IMR-90 (cell line): ENCODE data around the gene BCKDK. TPM values are rescaled to one million over a fixed set of nuclear protein-coding genes. Genes with fewer than 3 reads are reported as not detected.

Experiments used
- ATAC-seq: fragments of 200-7000 bp; cut with Tn5 transposase; 2 replicates; pipeline ENCODE4 v1.9.1; 2020; ENCODE audit warnings: low read depth, mild to moderate bottlenecking, moderate library complexity
- BruUV-seq: library from RNA; stranded (reverse); fragments of 400-500 nt; replicated peaks from 2 replicates; lab custom pipeline; 2021; lab: Mats Ljungman, UMichigan
- CTCF ChIA-PET: fragments of 300-600 bp; formaldehyde crosslinking; extraction: SDS; loops from one replicate; lab custom pipeline; 2021; ENCODE audit warnings: antibody characterized with exemption; lab: Yijun Ruan, JAX
- POLR2A ChIA-PET: fragments of 300-600 bp; sonication (Branson Sonifier 250); formaldehyde crosslinking; loops from one replicate; lab custom pipeline; 2022; ENCODE audit warnings: antibody characterized with exemption; ENCODE audit not compliant: unreplicated experiment; lab: Charles Lee
- DNase-seq: peaks from one replicate; pipeline ENCODE4 v3.0.0; 2013
- H2AFZ ChIP-seq: replicated peaks from 2 replicates; pipeline ENCODE3; 2013; ENCODE audit warnings: low read length, mild to moderate bottlenecking; ENCODE audit not compliant: poor library complexity
- H2AK5ac ChIP-seq: 2 replicates; pipeline ENCODE4 v1.6.1; 2013; ENCODE audit warnings: low read depth, low read length, inconsistent platforms
- H2AK9ac ChIP-seq: replicated peaks from 2 replicates; pipeline ENCODE3; 2013; ENCODE audit warnings: mild to moderate bottlenecking, low read depth, low read length, moderate library complexity; ENCODE audit not compliant: poor library complexity
- H2BK120ac ChIP-seq: 2 replicates; pipeline ENCODE4 v1.6.1; 2013; ENCODE audit warnings: low read depth, low read length, inconsistent platforms
- H2BK15ac ChIP-seq: 3 replicates; pipeline ENCODE4 v1.6.1; 2013; ENCODE audit warnings: low read depth, low read length, inconsistent platforms
- H2BK20ac ChIP-seq: 2 replicates; pipeline ENCODE4 v1.6.1; 2013; ENCODE audit warnings: low read depth, mild to moderate bottlenecking, inconsistent platforms, low read length, moderate library complexity
- H2BK5ac ChIP-seq: 2 replicates; pipeline ENCODE4 v1.6.1; 2013; ENCODE audit warnings: mild to moderate bottlenecking, low read depth, low read length, inconsistent platforms; ENCODE audit not compliant: poor library complexity, severe bottlenecking
- H3K14ac ChIP-seq: replicated peaks from 2 replicates; pipeline ENCODE4 v1.6.1; 2013; ENCODE audit warnings: low read depth, low read length, inconsistent platforms
- H3K18ac ChIP-seq: 2 replicates; pipeline ENCODE4 v1.6.1; 2013; ENCODE audit warnings: low read depth, low read length, control low read depth
- H3K23ac ChIP-seq: 2 replicates; pipeline ENCODE4 v1.6.1; 2013; ENCODE audit warnings: low read depth, low read length, inconsistent platforms
- H3K27ac ChIP-seq: 2 replicates; pipeline ENCODE4 v1.5.1; 2013; ENCODE audit warnings: mild to moderate bottlenecking, control low read depth, low read length; ENCODE audit not compliant: insufficient read depth
- H3K27me3 ChIP-seq: 2 replicates; pipeline ENCODE4 v1.6.1; 2013; ENCODE audit warnings: low read length; ENCODE audit not compliant: control insufficient read depth, insufficient read depth
- H3K36me3 ChIP-seq: 2 replicates; pipeline ENCODE4 v1.6.1; 2013; ENCODE audit warnings: low read length, mixed read lengths; ENCODE audit not compliant: control insufficient read depth, insufficient read depth
- H3K4ac ChIP-seq: 2 replicates; pipeline ENCODE4 v1.6.1; 2013; ENCODE audit warnings: low read depth, low read length, inconsistent platforms
- H3K4me1 ChIP-seq: 2 replicates; pipeline ENCODE4 v1.6.1; 2013; ENCODE audit warnings: low read length, mixed read lengths; ENCODE audit not compliant: control insufficient read depth, insufficient read depth
- H3K4me2 ChIP-seq: 2 replicates; pipeline ENCODE4 v1.6.1; 2013; ENCODE audit warnings: low read depth, mild to moderate bottlenecking, control low read depth, low read length, moderate library complexity
- H3K4me3 ChIP-seq: 2 replicates; pipeline ENCODE4 v1.5.1; 2013; ENCODE audit warnings: low read depth, mild to moderate bottlenecking, control low read depth, low read length, moderate library complexity; ENCODE audit not compliant: insufficient read depth
- H3K56ac ChIP-seq: 2 replicates; pipeline ENCODE4 v1.6.1; 2013; ENCODE audit warnings: low read length, inconsistent platforms; ENCODE audit not compliant: insufficient read depth; ENCODE audit errors: extremely low read depth
- H3K79me1 ChIP-seq, 2 experiments: 2 replicates each; pipeline ENCODE4 v1.6.1; 2013; ENCODE audit warnings: low read length in 2 of 2, inconsistent platforms in 1 of 2, low read depth in 1 of 2
- H3K9ac ChIP-seq: 2 replicates; pipeline ENCODE4 v1.6.1; 2013; ENCODE audit warnings: low read depth, low read length, control low read depth
- H3K9me1 ChIP-seq: 2 replicates; pipeline ENCODE4 v1.6.1; 2013; ENCODE audit warnings: low read length, inconsistent platforms; ENCODE audit not compliant: insufficient read depth
- H3K9me3 ChIP-seq: 2 replicates; pipeline ENCODE4 v1.6.1; 2013; ENCODE audit warnings: low read length; ENCODE audit not compliant: control insufficient read depth, insufficient read depth
- H4K20me1 ChIP-seq: 2 replicates; pipeline ENCODE4 v1.6.1; 2013; ENCODE audit warnings: low read length, inconsistent platforms; ENCODE audit not compliant: insufficient read depth
- H4K5ac ChIP-seq: 2 replicates; pipeline ENCODE4 v1.6.1; 2013; ENCODE audit warnings: mild to moderate bottlenecking, low read depth, low read length, control low read depth
- H4K8ac ChIP-seq, 2 experiments: 2 replicates each; pipeline ENCODE4 v1.6.1; 2013; ENCODE audit warnings: low read depth in 2 of 2, low read length in 2 of 2, control low read depth in 1 of 2, inconsistent platforms in 1 of 2
- H4K91ac ChIP-seq: 2 replicates; pipeline ENCODE4 v1.6.1; 2013; ENCODE audit warnings: low read depth, low read length, inconsistent platforms; ENCODE audit not compliant: insufficient read depth
- BHLHE40 ChIP-seq: fragments of 150-350 bp; IDR thresholded peaks from 2 replicates; pipeline ENCODE4 v1.6.1; 2016; ENCODE audit warnings: mild to moderate bottlenecking, low read depth, low read length
- CTCF ChIP-seq: conservative IDR thresholded peaks from 2 replicates; pipeline ENCODE4 v1.5.1; 2012; ENCODE audit warnings: mild to moderate bottlenecking, low read depth, low read length, improper control_type of control experiment
- RAD21 ChIP-seq: IDR thresholded peaks from 2 replicates; pipeline ENCODE4 v1.6.1; 2012; ENCODE audit warnings: low read length, improper control_type of control experiment
- SMC3 ChIP-seq: fragments of 150-350 bp; IDR thresholded peaks from 2 replicates; pipeline ENCODE4 v1.6.1; 2016; ENCODE audit warnings: low read depth, mild to moderate bottlenecking, antibody characterized with exemption, low read length, moderate library complexity
- WGBS, 2 experiments: methylation state at CpG; one replicate each; pipeline versions ENCODE4 v1.1.5 to v1.1.7; 2013; ENCODE audit warnings: missing lambda C conversion rate in 2 of 2; ENCODE audit not compliant: insufficient read length in 1 of 2; ENCODE audit errors: extremely low coverage in 2 of 2; 5-methylcytosine and 5-hydroxymethylcytosine counted together
- dilution Hi-C: fragments of 300-500 bp; cut with HindIII; formaldehyde crosslinking; loops from one replicate; pipeline ENCODE4 v1.14.3; 2018; ENCODE audit warnings: low sequenced_read_pairs; ENCODE audit not compliant: unreplicated experiment
- in situ Hi-C: fragments of 300-500 bp; cut with MboI; formaldehyde crosslinking; loops from 3 replicates; pipeline ENCODE4 v1.14.3; 2019; ENCODE audit warnings: low sequenced_read_pairs, inconsistent platforms, mixed read lengths
- intact Hi-C: fragments of 100-400 bp; cut with micrococcal nuclease; formaldehyde crosslinking; loops from 2 replicates; pipeline ENCODE4 v1.10.0; 2022
- polyA plus RNA-seq, 3 experiments: library from polyadenylated mRNA; depleted of rRNA; stranded (reverse); fragments of >200 nt; gene quantifications; 2 replicates each; pipeline ENCODE4 v1.2.3, GENCODE V29; 2012; ENCODE audit warnings: low replicate concordance in 1 of 3
- total RNA-seq: library from RNA; depleted of rRNA; stranded (reverse); fragments of >200 nt; gene quantifications from 2 replicates; pipeline ENCODE4 v1.2.3, GENCODE V29; 2012

The BCKDK gene
- total and polyA plus RNA-seq, 2 of the 4 experiments (the other 2 are of a cell fraction) = 26.0 to 79.3 TPM

DNA sequence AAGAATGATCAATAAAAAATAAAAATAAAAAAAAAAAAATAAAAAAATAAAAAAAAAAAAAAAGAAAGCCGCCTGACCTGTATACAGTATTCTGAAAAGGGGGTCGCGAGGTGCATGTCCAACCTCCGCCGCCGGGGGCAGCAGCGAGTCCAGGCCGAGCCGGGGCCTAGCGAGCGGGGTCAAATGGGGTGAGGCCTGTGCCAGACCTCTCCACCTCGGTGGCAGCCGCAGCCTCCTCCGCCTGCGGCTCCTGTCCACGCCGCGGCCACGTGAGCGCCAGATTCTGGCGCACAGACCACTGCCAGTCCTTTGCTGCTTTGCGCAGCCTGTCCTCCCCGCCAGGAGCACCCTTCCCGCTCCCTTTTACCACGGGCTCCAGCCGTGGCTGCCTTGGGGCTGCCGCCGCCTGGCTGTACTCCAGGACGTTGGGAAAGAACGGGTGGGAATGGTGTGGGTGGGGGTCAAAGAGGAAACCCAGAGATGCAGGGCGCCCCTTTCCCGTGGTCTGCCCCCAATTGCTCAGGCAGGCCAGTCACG lies 2.4 kb upstream of the BCKDK start:
- H2AK5ac ChIP-seq = no peak overlapping the region
- peak overlapping the region; percentile 22 for H2AK9ac ChIP-seq
- peak overlapping the region; percentile 46 for H2BK5ac ChIP-seq
- H3K23ac ChIP-seq = no peak overlapping the region
- no peak overlapping the region for H3K4me3 ChIP-seq
- 0 out of 2 replicates have a peak overlapping the region, but pooled peaks have one; percentile 3 for H3K9ac ChIP-seq
- peaks cover 14 to 27% of the 10 kb centered on the region in 2 experiments for H3K79me1 ChIP-seq
- H2BK120ac ChIP-seq = no peak overlapping the region
- peak overlapping the region; percentile 43 for H3K27ac ChIP-seq
- peak overlapping the region; percentile 82 for H4K5ac ChIP-seq
- intact Hi-C loops (loop anchor here (2.0 kb wide), 1 partner anchor 53 kb away; no protein-coding TSS in a partner anchor), in situ Hi-C loops (no loop called here), dilution Hi-C loops (no loop called here)
- DNase-seq (no peak), ATAC-seq (peak; percentile 74)
- no peak overlapping the region for H3K14ac ChIP-seq
- H3K4ac ChIP-seq = no peak overlapping the region
- H2BK15ac ChIP-seq = peak overlapping the region; percentile 1; the same call in 1 of the 3 replicates
- H4K8ac ChIP-seq = peak overlapping the region; percentile 81 to 97; a peak in 3 of 4 replicates
- BruUV-seq = no TSS peak
- peak overlapping the region; percentile 94 for H2AFZ ChIP-seq
- H3K36me3 ChIP-seq = peaks cover 15% of the 10 kb centered on the region
- H2BK20ac ChIP-seq = no peak overlapping the region
- ChIA-PET POLR2A (no interaction called here), CTCF (no interaction called here)
- H3K27me3 ChIP-seq = no peaks in the 10 kb centered on the region
- H3K56ac ChIP-seq = no peak overlapping the region
- 25% methylated on average over 10 of the region's 33 CpGs; no CpG with 5 or more reads in 1 of the 2 experiments for WGBS, 2 experiments
- H3K18ac ChIP-seq = peak overlapping the region; percentile 5; the same call in 1 of the 2 replicates
- TF ChIP-seq SMC3 (no peak), CTCF (peak; percentile 61), BHLHE40 (0 out of 2 replicates have a peak, but pooled peaks have one; percentile 21), RAD21 (peak; percentile 35; the same call in 1 of the 2 replicates)
- H3K9me3 ChIP-seq = no peaks in the 10 kb centered on the region
- H3K4me2 ChIP-seq = no peak overlapping the region
- no peaks in the 10 kb centered on the region; the same call in 1 of the 2 replicates for H4K20me1 ChIP-seq
- peaks cover 5% of the 10 kb centered on the region for H3K4me1 ChIP-seq
- H4K91ac ChIP-seq = no peak overlapping the region
- H3K9me1 ChIP-seq = peaks cover 14% of the 10 kb centered on the region; the same call in 1 of the 2 replicates
